ENCODE results near the gene DBN1. TPM values are rescaled to one million over a fixed set of nuclear protein-coding genes. Genes with fewer than 3 reads are reported as not detected.

The DBN1 gene
- total and polyA plus RNA-seq, 4 experiments from 2014 or later: 0.49 to 1.2 (median 0.99) TPM; not detected in 1

GRCh38 chr5:177504086-177505056 is 30.9 kb upstream of the DBN1 start:
- H3K4me3 Mint-ChIP-seq: no peak overlapping the region
- Histone ChIP-seq H3K27ac (ENCODE audit: low read depth, low read length) (no peak overlapping the region), H3K27me3 (ENCODE audit: insufficient read depth, low read length) (no peaks in the 10 kb centered on the region), H3K36me3 (ENCODE audit: insufficient read depth, low read length) (no peaks in the 10 kb centered on the region), H3K4me1 (ENCODE audit: insufficient read depth, low read length) (no peaks in the 10 kb centered on the region), H3K9me3 (ENCODE audit: control insufficient read depth in 1 of 2, low read length in 2 of 2) (no peaks in the 10 kb centered on the region), H3K4me3 (ENCODE audit: low read length in 2 of 2) (no peak overlapping the region)
- H3K27ac Mint-ChIP-seq: no peak overlapping the region
- CTCF ChIA-PET (ENCODE audit: partially characterized antibody): interaction anchor here (1.1 to 7.9 kb wide), 5 partner anchors 100 to 390 kb away, joined by 3 to 110 read pairs (median 33); no protein-coding TSS in a partner anchor
- H3K36me3 Mint-ChIP-seq: no peaks in the 10 kb centered on the region
- no peaks in the 10 kb centered on the region for H3K27me3 Mint-ChIP-seq
- DNase-seq: no peak
- H3K9me3 Mint-ChIP-seq: no peaks in the 10 kb centered on the region
- intact Hi-C loops (cut with micrococcal nuclease): no loop called here
- H3K4me1 Mint-ChIP-seq: peaks cover 0 to 6% (median 3%) of the 10 kb centered on the region in 4 donors
- POLR2A ChIA-PET (ENCODE audit: partially characterized antibody): interaction anchor here (1.4 kb wide), 1 partner anchor 49 kb away, joined by 4 read pairs; no protein-coding TSS in a partner anchor

GRCh38 chr5:177503351-177504085 is 30.1 kb upstream of the DBN1 start:
- Mint-ChIP-seq H3K27ac (no peak overlapping the region), H3K4me1 (peaks cover 3 to 11% (median 5%) of the 10 kb centered on the region in 4 donors), H3K4me3 (no peak overlapping the region), H3K36me3 (no peaks in the 10 kb centered on the region), H3K27me3 (no peaks in the 10 kb centered on the region), H3K9me3 (no peaks in the 10 kb centered on the region)
- no peak for DNase-seq
- intact Hi-C loops (cut with micrococcal nuclease): no loop called here
- Histone ChIP-seq H3K4me3 (ENCODE audit: low read length in 2 of 2) (no peak overlapping the region), H3K4me1 (ENCODE audit: insufficient read depth, low read length) (no peaks in the 10 kb centered on the region), H3K27ac (ENCODE audit: low read depth, low read length) (no peak overlapping the region), H3K9me3 (ENCODE audit: control insufficient read depth in 1 of 2, low read length in 2 of 2) (no peaks in the 10 kb centered on the region), H3K36me3 (ENCODE audit: insufficient read depth, low read length) (no peaks in the 10 kb centered on the region), H3K27me3 (ENCODE audit: insufficient read depth, low read length) (no peaks in the 10 kb centered on the region)
- POLR2A ChIA-PET (ENCODE audit: partially characterized antibody): interaction anchor here (1.4 kb wide), 1 partner anchor 48 kb away, joined by 4 read pairs; no protein-coding TSS in a partner anchor
- CTCF ChIA-PET (ENCODE audit: partially characterized antibody): interaction anchor here (1.1 to 7.9 kb wide), 7 partner anchors 11 to 389 kb away, joined by 3 to 110 read pairs (median 22); no protein-coding TSS in a partner anchor

- ChIA-PET CTCF (ENCODE audit: partially characterized antibody) (interaction anchor here (1.1 to 7.9 kb wide), 8 partner anchors 10 to 388 kb away, joined by 3 to 110 read pairs (median 14); no protein-coding TSS in a partner anchor), POLR2A (ENCODE audit: partially characterized antibody) (interaction anchor here (1.4 to 2.9 kb wide), 2 partner anchors 48 to 113 kb away, joined by 4 to 14 read pairs; no protein-coding TSS in a partner anchor)
- Mint-ChIP-seq H3K4me3 (no peak overlapping the region), H3K27ac (peak overlapping the region in 1 of 7 donors; percentile 35), H3K27me3 (no peaks in the 10 kb centered on the region), H3K9me3 (no peaks in the 10 kb centered on the region), H3K36me3 (no peaks in the 10 kb centered on the region), H3K4me1 (peaks cover 7 to 16% (median 10%) of the 10 kb centered on the region in 4 donors)
- Histone ChIP-seq H3K4me3 (ENCODE audit: low read length in 2 of 2) (no peak overlapping the region), H3K27ac (ENCODE audit: low read depth, low read length) (no peak overlapping the region), H3K27me3 (ENCODE audit: insufficient read depth, low read length) (no peaks in the 10 kb centered on the region), H3K36me3 (ENCODE audit: insufficient read depth, low read length) (no peaks in the 10 kb centered on the region), H3K4me1 (ENCODE audit: insufficient read depth, low read length) (peaks cover 5% of the 10 kb centered on the region), H3K9me3 (ENCODE audit: control insufficient read depth in 1 of 2, low read length in 2 of 2) (no peaks in the 10 kb centered on the region)
- intact Hi-C loops (cut with micrococcal nuclease): no loop called here
- no peak for DNase-seq
Measured at GRCh38 chr5:177502886-177503285, 29.5 kb upstream of the DBN1 start.

- Mint-ChIP-seq H3K27me3 (no peaks in the 10 kb centered on the region), H3K9me3 (no peaks in the 10 kb centered on the region), H3K27ac (no peak overlapping the region), H3K36me3 (no peaks in the 10 kb centered on the region), H3K4me1 (peaks cover 8 to 19% (median 14%) of the 10 kb centered on the region in 4 donors), H3K4me3 (no peak overlapping the region)
- Histone ChIP-seq H3K27ac (ENCODE audit: low read depth, low read length) (no peak overlapping the region), H3K4me1 (ENCODE audit: insufficient read depth, low read length) (peaks cover 6% of the 10 kb centered on the region), H3K4me3 (ENCODE audit: low read length in 2 of 2) (no peak overlapping the region), H3K9me3 (ENCODE audit: control insufficient read depth in 1 of 2, low read length in 2 of 2) (no peaks in the 10 kb centered on the region), H3K27me3 (ENCODE audit: insufficient read depth, low read length) (no peaks in the 10 kb centered on the region), H3K36me3 (ENCODE audit: insufficient read depth, low read length) (no peaks in the 10 kb centered on the region)
- no peak for DNase-seq
- CTCF ChIA-PET (ENCODE audit: partially characterized antibody): interaction anchor here (0.7 to 7.9 kb wide), 32 partner anchors 9 to 388 kb away, joined by 3 to 110 read pairs (median 6); partner anchors contain the start of genes DDX41 and SLC34A1
- intact Hi-C loops (cut with micrococcal nuclease): loop anchor here (1.0 to 2.0 kb wide), 3 partner anchors 112 to 193 kb away; no protein-coding TSS in a partner anchor
- POLR2A ChIA-PET (ENCODE audit: partially characterized antibody): interaction anchor here (2.1 to 2.9 kb wide), 3 partner anchors 47 to 112 kb away, joined by 8 to 14 read pairs (median 12); no protein-coding TSS in a partner anchor
Measured at GRCh38 chr5:177501874-177502678, 28.6 kb upstream of the DBN1 start.

- H3K4me3 ChIP-seq (ENCODE audit: low read length in 2 of 2): no peak overlapping the region
- H3K36me3 ChIP-seq (ENCODE audit: insufficient read depth, low read length): no peaks in the 10 kb centered on the region
- peak overlapping the region in 2 of 8 donors; percentile 1 to 39 for H3K4me3 Mint-ChIP-seq
- ChIA-PET CTCF (ENCODE audit: partially characterized antibody) (interaction anchor here (0.6 to 7.9 kb wide), 36 partner anchors 8 to 719 kb away, joined by 3 to 110 read pairs (median 4); partner anchors contain the start of genes DDX41 and SLC34A1), POLR2A (ENCODE audit: partially characterized antibody) (interaction anchor here (1.0 to 2.9 kb wide), 5 partner anchors 15 to 192 kb away, joined by 3 to 14 read pairs (median 8); partner anchors contain the start of gene DDX41)
- H3K27me3 Mint-ChIP-seq: no peaks in the 10 kb centered on the region
- peaks cover 8 to 25% (median 16%) of the 10 kb centered on the region in 4 donors for H3K4me1 Mint-ChIP-seq
- peak overlapping the region in 3 of 7 donors; percentile 7 to 59 (median 52) for H3K27ac Mint-ChIP-seq
- no peak overlapping the region for H3K27ac ChIP-seq (ENCODE audit: low read depth, low read length)
- H3K9me3 Mint-ChIP-seq: no peaks in the 10 kb centered on the region
- peaks cover 6% of the 10 kb centered on the region for H3K4me1 ChIP-seq (ENCODE audit: insufficient read depth, low read length)
- DNase-seq: peak; percentile 69 to 77 (median 74)
- intact Hi-C loops (cut with micrococcal nuclease): loop anchor here (1.0 to 2.0 kb wide), 3 partner anchors 111 to 192 kb away; no protein-coding TSS in a partner anchor
- H3K9me3 ChIP-seq (ENCODE audit: control insufficient read depth in 1 of 2, low read length in 2 of 2): no peaks in the 10 kb centered on the region
- H3K27me3 ChIP-seq (ENCODE audit: insufficient read depth, low read length): no peaks in the 10 kb centered on the region
- H3K36me3 Mint-ChIP-seq: no peaks in the 10 kb centered on the region
Measured at GRCh38 chr5:177500685-177501522, 27.5 kb upstream of the DBN1 start.
